HepG2 (cell line): ENCODE results near the gene RPLP2. TPM values are rescaled to one million over a fixed set of nuclear protein-coding genes. Genes with fewer than 3 reads are reported as not detected.
A peak's percentile ranks its signal among the peaks of the same experiment; 100 is the strongest.

Experiments used
- ARID4A ChIP-seq: sonication (generic); formaldehyde crosslinking; IDR thresholded peaks from 2 replicates; pipeline ENCODE4 v1.5.0; 2020; ENCODE audit warnings: mild to moderate bottlenecking, missing genetic modification reagents, borderline replicate concordance
- ARNT ChIP-seq: fragments of 450-650 bp; IDR thresholded peaks from 2 replicates; pipeline ENCODE4 v1.6.1; 2017
- HNF1A ChIP-seq, 2 experiments: sonication (generic) in 1 of 2; formaldehyde crosslinking in 1 of 2; IDR thresholded peaks; 2 replicates each; pipeline versions ENCODE4 v1.4.0 to v1.6.1; 2016 to 2020; ENCODE audit warnings: borderline replicate concordance in 1 of 2, low read depth in 1 of 2, mild to moderate bottlenecking in 1 of 2, missing genetic modification reagents in 1 of 2
- ISL2 ChIP-seq: sonication (generic); formaldehyde crosslinking; IDR thresholded peaks from 2 replicates; pipeline ENCODE4 v1.5.0; 2020; ENCODE audit warnings: missing genetic modification reagents
- MTF1 ChIP-seq: sonication (generic); formaldehyde crosslinking; IDR thresholded peaks from 2 replicates; pipeline ENCODE4 v1.5.0; 2020; ENCODE audit warnings: missing genetic modification reagents
- NFE2L2 ChIP-seq: fragments of 150-350 bp; IDR thresholded peaks from 2 replicates; pipeline ENCODE4 v1.6.1; 2014; ENCODE audit warnings: low read length
- RCOR2 ChIP-seq: IDR thresholded peaks from 2 replicates; pipeline ENCODE4 v1.6.1; 2016; ENCODE audit warnings: missing biosample characterization, missing genetic modification reagents
- ZBTB10 ChIP-seq: sonication (generic); formaldehyde crosslinking; IDR thresholded peaks from 2 replicates; pipeline ENCODE4 v1.4.0; 2020; ENCODE audit warnings: missing genetic modification reagents, borderline replicate concordance
- ZKSCAN5 ChIP-seq: sonication (generic); formaldehyde crosslinking; IDR thresholded peaks from 2 replicates; pipeline ENCODE4 v1.5.1; 2020; ENCODE audit warnings: mild to moderate bottlenecking, missing genetic modification reagents
- ZNF280D ChIP-seq: sonication (generic); formaldehyde crosslinking; IDR thresholded peaks from 2 replicates; pipeline ENCODE4 v1.5.1; 2020; ENCODE audit warnings: mild to moderate bottlenecking, missing genetic modification reagents
- ZNF652 ChIP-seq: IDR thresholded peaks from 2 replicates; pipeline ENCODE4 v1.6.1; 2016; ENCODE audit warnings: low read depth, borderline replicate concordance
- ZNF670 ChIP-seq: sonication (generic); formaldehyde crosslinking; IDR thresholded peaks from 2 replicates; pipeline ENCODE4 v1.8.0; 2022; ENCODE audit warnings: mild to moderate bottlenecking, missing genetic modification reagents, borderline replicate concordance
- polyA plus RNA-seq, 8 experiments: library from polyadenylated mRNA; depleted of rRNA in 3 of 8; stranded (reverse) in 7 of 8; unstranded in 1 of 8; fragments of >200 nt; fragmentation: Illumina TruSeq in 4 of 8; extraction: Trizol in 4 of 8; gene quantifications; 2 replicates each; pipeline versions ENCODE4 v1.2.1 to v1.2.3, GENCODE V29; 2011 to 2016; ENCODE audit warnings: low read depth in 4 of 8, missing spikeins in 1 of 8, mixed read lengths in 1 of 8; ENCODE audit not compliant: insufficient read depth in 1 of 8
- total RNA-seq, 5 experiments: library from RNA; depleted of rRNA; stranded (reverse); fragments of >200 nt; fragmentation: Illumina TruSeq; extraction: Trizol; gene quantifications; 2 replicates each; pipeline ENCODE4 v1.2.3, GENCODE V29; 2016; ENCODE audit warnings: low read depth in 1 of 5

The RPLP2 gene
- total and polyA plus RNA-seq, 2 of the 13 experiments (the other 11 are each of a cell fraction or from before 2014, with no cell fraction given) = 978 to 2,106 TPM

- TF ChIP-seq ZBTB10 (CRISPR knock-in tag) = 0 out of 2 replicates have a peak, but pooled peaks have one; percentile 53
- TF ChIP-seq NFE2L2 = no peak
- no peak for TF ChIP-seq RCOR2 (CRISPR knock-in tag)
- no peak for TF ChIP-seq HNF1A (IDR thresholded peaks at IDR 0.05; ENCODE audit: low read depth)
- no peak for TF ChIP-seq HNF1A (CRISPR knock-in tag; IDR thresholded peaks at IDR 0.05; ENCODE audit: borderline replicate concordance)
- TF ChIP-seq ZNF652 = no peak
- no peak for TF ChIP-seq ZNF670 (CRISPR knock-in tag)
- TF ChIP-seq ISL2 = no peak
- no peak for TF ChIP-seq ZKSCAN5 (CRISPR knock-in tag)
- no peak for TF ChIP-seq ZNF280D (CRISPR knock-in tag)
- TF ChIP-seq MTF1 (CRISPR knock-in tag) = no peak
- TF ChIP-seq ARID4A = peak; percentile 65; the same call in 1 of the 2 replicates
- TF ChIP-seq ARNT = no peak
These were observed 32.2 kb upstream of the RPLP2 start, which contains the start of gene GATD1 (continued) for GRCh38 chr11:777288-778255.
